ENCODE measurements around the gene ITGA3. TPM values are rescaled to one million over a fixed set of nuclear protein-coding genes. Genes with fewer than 3 reads are reported as not detected.

The ITGA3 gene
- polyA plus RNA-seq, 1 of the 3 experiments (the other 2 are of a cell fraction), result 766 TPM

DNA sequence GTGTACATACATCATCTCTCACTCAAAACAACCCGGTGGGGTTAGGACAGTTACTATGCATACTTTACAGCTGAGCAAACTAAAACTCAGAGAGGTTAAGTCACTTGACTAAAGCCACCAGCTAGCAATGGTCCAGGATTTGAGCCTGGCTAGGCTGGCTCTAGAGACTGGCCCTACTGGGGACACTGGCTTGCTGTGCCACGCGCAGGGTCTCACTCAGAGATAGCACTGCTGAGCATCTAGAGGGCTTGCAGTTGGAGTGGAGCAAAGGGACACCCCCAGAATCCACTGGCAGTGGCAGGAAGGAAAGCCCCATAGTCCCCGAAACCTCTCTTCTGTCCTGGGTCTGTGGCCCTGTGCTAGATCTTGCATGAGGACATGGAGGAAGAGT, 62.9 kb downstream of the ITGA3 start:
- Histone ChIP-seq H3K27me3 (ENCODE audit: insufficient read depth) (no peaks in the 10 kb centered on the region), H3K27ac (ENCODE audit: low read depth in 2 of 2, low read length in 1 of 2) (no peak overlapping the region), H3K4me2 (no peak overlapping the region), H3K9me2 (no peaks in the 10 kb centered on the region), H3K9me3 (no peaks in the 10 kb centered on the region), H4K20me1 (ENCODE audit: insufficient read depth) (no peaks in the 10 kb centered on the region), H3K4me1 (ENCODE audit: control insufficient read depth in 1 of 2, insufficient read depth in 2 of 2, low read depth in 1 of 2, low read length in 1 of 2) (peaks cover 0 to 2% of the 10 kb centered on the region in 2 experiments; a peak in 1 of 4 replicates), H3K9ac (no peak overlapping the region), H3K4me3 (ENCODE audit: low read depth in 2 of 2, low read length in 1 of 2) (no peak overlapping the region), H3K79me2 (ENCODE audit: insufficient read depth) (no peaks in the 10 kb centered on the region), H3K36me3 (replicated peaks in 1 of 2; ENCODE audit: control insufficient read depth in 1 of 2, insufficient read depth in 2 of 2, low read length in 1 of 2) (no peaks in the 10 kb centered on the region), H3F3A (replicated peaks; ENCODE audit: insufficient read depth) (no peaks in the 10 kb centered on the region), H2AFZ (ENCODE audit: low read depth) (no peak overlapping the region)
- DNase-seq, result no peak
- WGBS (ENCODE audit: low lambda C conversion rate), result 88% methylated on average over 3 of the region's 4 CpGs
- ChIA-PET CTCF (interaction anchor here (0.6 to 16.3 kb wide), 10 partner anchors 10 to 82 kb away, joined by 3 to 297 read pairs (median 4); partner anchors contain the start of gene PDK2), POLR2A (interaction anchor here (0.6 kb wide), 1 partner anchor 11 kb away, joined by 3 read pairs; no protein-coding TSS in a partner anchor)
- TF ChIP-seq TEAD4 (IDR thresholded peaks at IDR 0.05; ENCODE audit: borderline replicate concordance, insufficient read depth) (no peak), RCOR1 (IDR thresholded peaks at IDR 0.05; ENCODE audit: low read length) (no peak), TCF12 (IDR thresholded peaks at IDR 0.05) (no peak), PBX3 (IDR thresholded peaks at IDR 0.05) (no peak), RAD21 (IDR thresholded peaks at IDR 0.05; ENCODE audit: low read length) (no peak), GABPA (IDR thresholded peaks at IDR 0.05; ENCODE audit: low read depth) (no peak), EP300 (IDR thresholded peaks at IDR 0.05; ENCODE audit: borderline replicate concordance in 1 of 2, low read depth in 1 of 2, low read length in 1 of 2) (no peak), JUND (IDR thresholded peaks at IDR 0.05) (no peak), RXRA (IDR thresholded peaks at IDR 0.05; ENCODE audit: borderline replicate concordance, low read depth) (no peak), FOXJ3 (CRISPR knock-in tag; IDR thresholded peaks at IDR 0.05) (no peak), GATA2 (CRISPR knock-in tag; IDR thresholded peaks at IDR 0.05) (no peak), NFIC (IDR thresholded peaks at IDR 0.05; ENCODE audit: borderline replicate concordance) (no peak), MEF2A (IDR thresholded peaks at IDR 0.05; ENCODE audit: borderline replicate concordance, low read depth) (no peak), POLR2AphosphoS5 (IDR thresholded peaks at IDR 0.05; ENCODE audit: low read depth, low read length) (no peak), REST (IDR thresholded peaks at IDR 0.05; ENCODE audit: low read depth, low read length) (no peak), FOXM1 (IDR thresholded peaks at IDR 0.05; ENCODE audit: low read depth) (no peak), MXI1 (IDR thresholded peaks at IDR 0.05; ENCODE audit: low read depth, low read length) (no peak), SIN3A (IDR thresholded peaks at IDR 0.05; ENCODE audit: borderline replicate concordance, low read depth, low read length) (no peak)
- TF ChIP-seq, protein P1, sequence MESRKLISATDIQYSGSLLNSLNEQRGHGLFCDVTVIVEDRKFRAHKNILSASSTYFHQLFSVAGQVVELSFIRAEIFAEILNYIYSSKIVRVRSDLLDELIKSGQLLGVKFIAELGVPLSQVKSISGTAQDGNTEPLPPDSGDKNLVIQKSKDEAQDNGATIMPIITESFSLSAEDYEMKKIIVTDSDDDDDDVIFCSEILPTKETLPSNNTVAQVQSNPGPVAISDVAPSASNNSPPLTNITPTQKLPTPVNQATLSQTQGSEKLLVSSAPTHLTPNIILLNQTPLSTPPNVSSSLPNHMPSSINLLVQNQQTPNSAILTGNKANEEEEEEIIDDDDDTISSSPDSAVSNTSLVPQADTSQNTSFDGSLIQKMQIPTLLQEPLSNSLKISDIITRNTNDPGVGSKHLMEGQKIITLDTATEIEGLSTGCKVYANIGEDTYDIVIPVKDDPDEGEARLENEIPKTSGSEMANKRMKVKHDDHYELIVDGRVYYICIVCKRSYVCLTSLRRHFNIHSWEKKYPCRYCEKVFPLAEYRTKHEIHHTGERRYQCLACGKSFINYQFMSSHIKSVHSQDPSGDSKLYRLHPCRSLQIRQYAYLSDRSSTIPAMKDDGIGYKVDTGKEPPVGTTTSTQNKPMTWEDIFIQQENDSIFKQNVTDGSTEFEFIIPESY (IDR thresholded peaks at IDR 0.05; ENCODE audit: borderline replicate concordance, low read depth), result no peak
